ENCODE results near the gene CNOT6.

The CNOT6 gene

GRCh38 chr5:180623411-180623834 is 129.2 kb downstream of the CNOT6 start:
- peak overlapping the region in 1 of 2 donors; percentile 10 for H3K27ac ChIP-seq

GRCh38 chr5:180623844-180624243 is 129.7 kb downstream of the CNOT6 start:
- TF ChIP-seq CTCF (IDR thresholded peaks at IDR 0.05) = no peak
- DNase-seq (ENCODE audit: low spot score) = no peak
- peak overlapping the region in 1 of 2 donors; percentile 10 for H3K27ac ChIP-seq
- no peak overlapping the region for H3K4me3 ChIP-seq

More at GRCh38 chr5:180623411-180623834, 129.2 kb downstream of the CNOT6 start:
- no peak overlapping the region for H3K4me3 ChIP-seq
- no peak for TF ChIP-seq CTCF (IDR thresholded peaks at IDR 0.05)
- DNase-seq (ENCODE audit: low spot score) = no peak

GRCh38 chr5:180624587-180624986 is 130.4 kb downstream of the CNOT6 start:
- DNase-seq (ENCODE audit: low spot score) = no peak
- Histone ChIP-seq H3K27ac (no peak overlapping the region), H3K4me3 (no peak overlapping the region)
- no peak for TF ChIP-seq CTCF (IDR thresholded peaks at IDR 0.05)

- TF ChIP-seq CTCF (IDR thresholded peaks at IDR 0.05) = no peak
- Histone ChIP-seq H3K27ac (no peak overlapping the region), H3K4me3 (no peak overlapping the region)
- no peak for DNase-seq (ENCODE audit: low spot score)
These were observed 131.1 kb downstream of the CNOT6 start for GRCh38 chr5:180625125-180625790.

GRCh38 chr5:180625791-180626660 is 131.8 kb downstream of the CNOT6 start:
- no peak overlapping the region for H3K27ac ChIP-seq
- DNase-seq (ENCODE audit: low spot score) = no peak
- no peak for TF ChIP-seq CTCF (IDR thresholded peaks at IDR 0.05)
- H3K4me3 ChIP-seq = no peak overlapping the region

GRCh38 chr5:180626661-180627385 is 132.6 kb downstream of the CNOT6 start:
- TF ChIP-seq CTCF (IDR thresholded peaks at IDR 0.05) = no peak
- Histone ChIP-seq H3K4me3 (no peak overlapping the region), H3K27ac (no peak overlapping the region)
- DNase-seq (ENCODE audit: low spot score) = no peak

Data from coronary artery (tissue), 2 donors.